ACC112 (cell line): ENCODE measurements around the gene GOPC.

Experiments used
- H2AFZ ChIP-seq: fragments of 200-600 bp; sonication (generic); one replicate; pipeline ENCODE4 v1.6.0; 2017; ENCODE audit warnings: antibody characterized with exemption, low read length; ENCODE audit not compliant: unreplicated experiment
- H3K27ac ChIP-seq: fragments of 200-600 bp; sonication (generic); 2 replicates; pipeline ENCODE4 v1.5.1; 2014; ENCODE audit warnings: low read depth, mild to moderate bottlenecking, antibody characterized with exemption, low read length, moderate library complexity
- H3K27me3 ChIP-seq: fragments of 200-600 bp; sonication (generic); 2 replicates; pipeline ENCODE4 v1.6.1; 2014; ENCODE audit warnings: mild to moderate bottlenecking, antibody characterized with exemption, low read length, moderate library complexity, mixed read lengths; ENCODE audit not compliant: insufficient read depth
- H3K36me3 ChIP-seq: fragments of 200-600 bp; sonication (generic); 2 replicates; pipeline ENCODE4 v1.6.1; 2016; ENCODE audit warnings: mild to moderate bottlenecking, antibody characterized with exemption, low read length, moderate library complexity, mixed read lengths; ENCODE audit not compliant: insufficient read depth
- H3K4me1 ChIP-seq: fragments of 200-600 bp; sonication (generic); one replicate; pipeline ENCODE4 v1.6.1; 2016; ENCODE audit warnings: low read length, mixed read lengths; ENCODE audit not compliant: insufficient read depth, unreplicated experiment, control insufficient read depth
- H3K4me3 ChIP-seq: fragments of 200-600 bp; sonication (generic); 2 replicates; pipeline ENCODE4 v1.5.1; 2014; ENCODE audit warnings: mild to moderate bottlenecking, low read depth, low read length
- H3K79me2 ChIP-seq: fragments of 200-600 bp; sonication (generic); one replicate; pipeline ENCODE4 v1.6.0; 2016; ENCODE audit warnings: low read length; ENCODE audit not compliant: control insufficient read depth, unreplicated experiment, insufficient read depth

GOPC gene

DNA sequence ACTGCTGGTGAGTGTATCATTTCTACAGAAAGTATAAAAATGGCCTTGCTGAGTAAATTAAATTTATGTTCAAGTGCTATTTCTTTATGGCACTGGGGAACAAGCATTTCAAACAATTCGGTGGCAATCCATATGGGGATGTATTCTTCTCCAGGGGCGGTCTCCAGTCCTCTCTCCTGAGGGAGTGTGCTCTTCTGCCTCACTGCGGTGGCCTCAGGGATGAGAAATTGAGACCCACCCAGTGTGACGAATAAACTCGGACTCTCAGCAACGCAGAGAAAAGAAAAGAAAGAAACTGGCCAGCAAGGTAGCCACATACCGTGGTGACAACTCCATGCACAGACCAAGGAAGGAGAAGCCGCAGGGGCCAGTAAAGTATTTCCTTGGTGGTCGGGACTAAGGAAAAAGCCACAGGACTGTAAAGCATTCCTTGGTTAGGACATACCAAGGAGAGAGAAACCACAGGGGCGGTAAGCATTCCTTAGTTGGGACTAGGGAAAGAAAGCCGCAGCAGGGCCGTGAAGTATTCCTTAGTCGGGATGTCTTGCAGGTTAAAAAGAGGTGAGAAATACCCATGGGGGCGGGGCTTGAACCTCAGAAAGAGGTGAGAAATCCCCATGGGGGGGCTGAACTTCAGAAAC, 13.6 kb upstream of the GOPC start:
- Histone ChIP-seq H3K27me3 (no peaks in the 10 kb centered on the region), H3K4me3 (no peak overlapping the region), H2AFZ (no peak overlapping the region), H3K4me1 (no peaks in the 10 kb centered on the region), H3K27ac (no peak overlapping the region), H3K79me2 (no peaks in the 10 kb centered on the region), H3K36me3 (no peaks in the 10 kb centered on the region)

- H3K27me3 ChIP-seq = no peaks in the 10 kb centered on the region
- H3K27ac ChIP-seq = no peak overlapping the region
- no peaks in the 10 kb centered on the region for H3K36me3 ChIP-seq
- H2AFZ ChIP-seq = no peak overlapping the region
- H3K4me1 ChIP-seq = no peaks in the 10 kb centered on the region
- no peaks in the 10 kb centered on the region for H3K79me2 ChIP-seq
- no peak overlapping the region for H3K4me3 ChIP-seq
These were observed 11.7 kb upstream of the GOPC start for GRCh38 chr6:117613920-117614560.

DNA sequence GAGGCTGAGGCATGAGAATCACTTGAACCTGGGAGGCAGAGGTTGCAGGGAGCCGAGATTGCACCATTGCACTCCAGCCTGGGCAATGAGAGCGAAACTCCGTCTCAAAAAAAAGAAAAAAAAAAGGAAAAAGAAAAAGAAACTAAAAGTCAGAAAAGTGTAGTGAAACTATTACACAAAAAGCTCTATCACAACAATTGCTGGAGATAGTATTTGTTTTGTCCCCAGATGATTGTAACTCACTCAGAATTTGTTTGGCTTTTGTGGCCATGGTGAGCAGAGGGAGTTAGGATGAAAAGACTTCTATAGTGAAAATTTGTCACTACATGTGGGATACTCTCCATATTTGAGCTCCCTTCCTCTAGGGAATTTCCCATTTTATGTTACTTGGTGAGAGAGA, 5.2 kb upstream of the GOPC start:
- Histone ChIP-seq H3K36me3 (no peaks in the 10 kb centered on the region), H3K27ac (no peak overlapping the region), H3K4me1 (peaks cover 7% of the 10 kb centered on the region), H3K27me3 (no peaks in the 10 kb centered on the region), H2AFZ (no peak overlapping the region), H3K4me3 (no peak overlapping the region), H3K79me2 (peaks cover 4% of the 10 kb centered on the region)

DNA sequence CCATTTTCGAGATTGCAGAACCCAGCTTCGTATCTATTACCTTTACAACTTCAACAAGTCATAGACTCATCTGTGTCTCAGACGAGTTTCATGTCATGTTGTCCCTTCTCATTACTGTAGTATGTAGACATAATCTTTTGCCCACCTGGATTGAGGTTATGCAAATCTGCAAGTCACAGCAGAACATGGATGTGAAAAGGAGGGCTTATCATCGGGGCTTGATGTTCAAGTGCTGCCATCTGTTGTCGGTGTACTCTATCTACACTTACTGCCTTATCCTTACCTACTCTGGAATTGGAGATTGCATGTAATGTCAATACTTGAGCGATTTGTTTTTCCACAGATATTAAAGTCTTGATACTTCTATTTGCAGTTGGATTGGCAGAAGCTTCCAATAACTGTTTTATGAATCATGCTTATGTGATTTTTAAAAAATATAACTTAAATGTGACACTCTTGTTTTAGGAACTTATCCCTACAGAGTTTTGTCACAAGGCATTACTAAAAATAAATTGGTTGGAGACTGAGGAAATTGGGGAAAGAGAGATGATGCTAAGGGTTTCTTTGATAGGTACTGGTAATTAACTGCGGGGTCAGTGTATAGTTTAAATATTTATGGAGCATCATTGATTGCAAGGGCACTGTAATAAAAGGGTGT, 3.0 kb upstream of the GOPC start:
- peaks cover 24% of the 10 kb centered on the region for H3K79me2 ChIP-seq
- H3K4me3 ChIP-seq = no peak overlapping the region
- no peaks in the 10 kb centered on the region for H3K27me3 ChIP-seq
- no peak overlapping the region for H3K27ac ChIP-seq
- H3K4me1 ChIP-seq = peaks cover 7% of the 10 kb centered on the region
- no peak overlapping the region for H2AFZ ChIP-seq
- H3K36me3 ChIP-seq = no peaks in the 10 kb centered on the region

DNA sequence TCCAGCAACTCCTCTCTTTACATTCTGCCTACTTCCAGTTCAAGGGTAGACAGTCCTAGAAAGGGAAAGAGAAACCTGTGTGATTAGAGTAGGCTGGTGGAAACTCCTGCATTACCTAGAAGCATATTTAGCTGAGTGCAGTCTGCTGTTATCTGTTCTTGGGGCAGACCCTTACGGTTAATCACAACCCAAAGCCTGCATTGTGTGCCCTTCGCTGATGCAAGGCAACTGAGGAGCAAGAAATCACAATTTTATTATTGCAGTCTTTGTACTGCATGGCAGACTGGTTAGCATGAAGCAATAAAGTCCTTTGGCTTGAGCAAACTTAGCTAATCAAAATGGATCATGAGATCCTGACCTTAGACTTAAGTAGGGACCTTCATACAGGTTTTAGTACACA, 1.5 kb upstream of the GOPC start:
- no peak overlapping the region for H3K27ac ChIP-seq
- no peaks in the 10 kb centered on the region for H3K27me3 ChIP-seq
- H3K36me3 ChIP-seq = peaks cover 5% of the 10 kb centered on the region; the same call in 1 of the 2 replicates
- peaks cover 14% of the 10 kb centered on the region for H3K4me1 ChIP-seq
- no peak overlapping the region for H2AFZ ChIP-seq
- H3K79me2 ChIP-seq = peaks cover 38% of the 10 kb centered on the region
- no peak overlapping the region for H3K4me3 ChIP-seq

DNA sequence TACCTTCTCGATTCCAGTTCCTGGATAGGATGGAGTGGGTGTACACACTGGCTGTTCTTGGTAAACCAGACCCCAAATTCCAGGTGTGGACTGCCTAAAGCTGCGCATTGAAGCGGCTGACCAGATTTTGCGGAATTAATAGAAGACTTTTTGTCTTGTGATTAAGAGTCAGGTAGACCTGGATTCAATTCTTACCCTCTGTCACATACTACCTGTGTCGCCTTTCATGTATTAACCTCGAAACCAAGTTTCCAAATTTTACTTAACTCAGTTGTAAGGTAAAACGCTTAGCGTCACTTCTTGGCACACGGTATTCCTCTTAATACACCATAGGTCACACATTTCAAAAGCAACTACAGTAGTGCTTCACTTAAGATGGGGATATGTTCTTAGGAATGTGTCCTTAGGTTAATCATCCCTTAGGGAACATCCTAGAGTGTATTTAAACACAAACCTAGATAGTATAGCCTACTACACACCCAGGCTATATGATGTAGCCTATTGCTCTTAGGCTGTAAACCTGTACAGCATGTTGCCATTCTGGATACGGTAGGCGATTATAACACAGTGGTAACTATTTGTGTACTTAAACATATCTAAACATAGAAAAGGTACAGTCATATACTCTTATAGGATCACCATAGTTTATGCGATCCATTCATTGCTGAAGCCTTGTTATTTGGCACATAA, 733 bp upstream of the GOPC start:
- Histone ChIP-seq H3K27me3 (no peaks in the 10 kb centered on the region), H3K36me3 (peaks cover 12% of the 10 kb centered on the region), H3K79me2 (peaks cover 45% of the 10 kb centered on the region), H3K4me3 (peak overlapping the region; percentile 96), H3K27ac (peak overlapping the region; percentile 88), H2AFZ (peak overlapping the region; percentile 99), H3K4me1 (peaks cover 14% of the 10 kb centered on the region)

DNA sequence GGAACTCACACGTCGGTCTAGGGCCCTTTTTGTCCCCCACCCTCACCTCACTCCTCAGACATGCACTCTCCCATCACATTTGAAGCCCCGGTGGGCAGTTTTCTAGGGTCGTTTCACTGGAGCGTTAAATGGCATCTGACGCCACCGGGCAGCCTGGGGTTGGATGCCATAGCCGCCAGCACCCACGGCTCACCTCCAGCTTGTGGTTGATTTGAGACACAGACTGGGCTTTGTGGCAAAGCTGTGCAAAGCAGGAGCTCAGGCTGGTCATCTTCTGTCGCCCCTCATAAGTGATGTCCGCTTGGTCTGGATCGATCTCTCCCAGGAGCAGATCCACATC, 530 bp downstream of the GOPC start:
- peak overlapping the region; percentile 66 for H2AFZ ChIP-seq
- peaks cover 23% of the 10 kb centered on the region for H3K36me3 ChIP-seq
- H3K4me3 ChIP-seq = peak overlapping the region; percentile 96
- peaks cover 14% of the 10 kb centered on the region for H3K4me1 ChIP-seq
- peaks cover 57% of the 10 kb centered on the region for H3K79me2 ChIP-seq
- 0 out of 2 replicates have a peak overlapping the region, but pooled peaks have one; percentile 88 for H3K27ac ChIP-seq
- H3K27me3 ChIP-seq = no peaks in the 10 kb centered on the region

DNA sequence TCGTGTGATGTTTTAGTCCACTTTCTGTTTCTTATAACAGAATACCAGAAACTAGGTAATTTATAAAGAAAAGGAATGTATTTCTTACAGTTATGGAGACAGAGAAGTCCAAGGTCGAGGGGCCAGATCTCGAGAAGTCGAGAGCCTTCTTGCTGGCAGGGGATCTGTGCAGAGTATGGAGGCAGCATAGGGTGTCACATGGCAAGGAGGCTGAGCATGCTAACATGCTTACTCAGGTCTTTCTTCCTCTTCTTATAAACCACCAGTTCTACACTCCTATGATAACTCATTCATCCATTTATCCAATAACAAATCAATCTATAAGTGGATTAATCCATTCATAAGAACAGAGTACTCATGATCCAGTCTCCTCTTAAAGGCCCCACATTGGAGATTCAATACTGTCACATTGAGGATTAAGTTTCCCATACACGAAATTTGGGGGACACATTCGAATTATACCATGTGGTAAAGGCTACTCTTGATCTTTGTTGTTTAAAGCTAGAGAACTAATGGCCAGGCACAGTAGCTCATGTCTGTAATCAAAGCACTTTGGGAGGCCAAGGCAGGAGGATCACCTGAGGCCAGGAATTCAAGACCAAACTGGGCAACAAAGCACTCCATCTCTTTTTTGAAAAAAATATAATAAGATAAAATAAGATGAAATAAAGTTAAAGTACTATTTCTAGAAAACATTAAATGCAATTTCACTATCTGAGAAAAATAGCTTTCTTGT, 2.1 kb downstream of the GOPC start:
- Histone ChIP-seq H3K4me3 (peak overlapping the region; percentile 96), H3K27ac (no peak overlapping the region), H3K27me3 (no peaks in the 10 kb centered on the region), H2AFZ (no peak overlapping the region), H3K36me3 (peaks cover 23% of the 10 kb centered on the region), H3K4me1 (peaks cover 14% of the 10 kb centered on the region), H3K79me2 (peaks cover 66% of the 10 kb centered on the region)

- peaks cover 86% of the 10 kb centered on the region for H3K79me2 ChIP-seq
- peaks cover 7% of the 10 kb centered on the region for H3K4me1 ChIP-seq
- no peak overlapping the region for H2AFZ ChIP-seq
- peaks cover 23% of the 10 kb centered on the region for H3K36me3 ChIP-seq
- no peaks in the 10 kb centered on the region for H3K27me3 ChIP-seq
- H3K27ac ChIP-seq = no peak overlapping the region
- no peak overlapping the region for H3K4me3 ChIP-seq
These were observed 4.6 kb downstream of the GOPC start for GRCh38 chr6:117597755-117598154.
